Fibroblast of peridontal ligament (primary cell): Measurements from ENCODE around the gene PRR27.

Source experiments
- DNase-seq: peaks from one replicate; pipeline ENCODE4 v3.0.0-alpha.2; 2010; ENCODE audit errors: extremely low read depth

PRR27 gene

DNA sequence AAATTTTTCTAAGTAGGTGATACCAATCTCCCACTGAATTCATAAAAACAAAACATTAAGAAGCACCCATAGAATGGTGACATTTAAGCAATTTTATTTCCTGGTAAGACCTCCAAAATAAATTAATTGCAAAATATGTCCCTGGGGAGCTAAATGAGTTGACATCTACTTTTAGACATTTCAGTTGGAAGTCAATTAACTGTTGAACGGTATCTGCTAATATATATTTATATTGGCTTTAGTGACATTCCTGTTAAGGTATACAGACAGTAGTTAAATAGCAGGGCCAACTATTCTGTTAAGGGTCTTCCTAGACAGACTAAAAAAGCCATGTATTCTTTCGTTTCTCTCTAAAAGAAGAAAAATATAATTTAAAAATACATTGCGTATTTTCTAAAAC is at the start of gene PRR27:
Gene PRR27 (plus strand): TSS at position 301 of the 400 bp plus-strand sequence. CDS start 139 bp downstream, outside the sequence.
- no peak for DNase-seq

DNA sequence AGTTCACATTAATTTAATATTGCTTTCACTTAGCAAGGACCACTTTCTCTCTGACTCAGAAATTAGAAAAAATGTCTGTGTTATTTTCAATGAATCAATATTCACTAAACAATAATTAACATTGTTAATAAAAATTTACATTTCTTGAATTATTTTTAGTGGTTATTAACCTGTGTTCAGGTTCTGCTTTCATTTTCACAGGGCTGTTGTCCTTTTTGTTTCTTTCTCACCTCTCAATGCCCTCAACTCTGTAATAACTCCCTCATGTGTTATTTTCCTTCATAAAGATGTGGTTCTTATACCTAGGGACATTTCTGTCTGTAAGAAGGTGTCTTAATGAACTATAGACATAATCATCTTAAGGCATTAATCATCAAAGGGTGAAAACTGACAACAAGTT is 43.1 kb upstream of the PRR27 start:
- DNase-seq = no peak

DNA sequence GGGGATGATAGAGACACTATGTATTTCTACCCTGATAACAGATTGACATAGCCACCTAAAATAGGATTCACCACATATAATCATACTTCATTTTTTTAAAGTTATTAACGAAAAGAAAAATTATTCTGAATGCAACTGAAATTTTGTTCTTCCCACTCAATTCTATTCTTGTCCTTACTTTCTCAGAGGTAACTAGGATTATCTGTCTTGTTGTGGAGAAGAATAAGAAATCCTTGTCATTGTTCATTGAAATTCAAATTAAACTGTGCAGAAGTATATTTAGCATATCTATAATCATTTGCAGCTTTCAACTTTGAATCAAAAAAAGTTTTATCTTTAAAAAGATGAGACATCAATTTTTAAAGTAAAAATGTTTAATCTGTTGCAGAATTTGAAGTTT is 40.4 kb upstream of the PRR27 start:
- DNase-seq = no peak

DNA sequence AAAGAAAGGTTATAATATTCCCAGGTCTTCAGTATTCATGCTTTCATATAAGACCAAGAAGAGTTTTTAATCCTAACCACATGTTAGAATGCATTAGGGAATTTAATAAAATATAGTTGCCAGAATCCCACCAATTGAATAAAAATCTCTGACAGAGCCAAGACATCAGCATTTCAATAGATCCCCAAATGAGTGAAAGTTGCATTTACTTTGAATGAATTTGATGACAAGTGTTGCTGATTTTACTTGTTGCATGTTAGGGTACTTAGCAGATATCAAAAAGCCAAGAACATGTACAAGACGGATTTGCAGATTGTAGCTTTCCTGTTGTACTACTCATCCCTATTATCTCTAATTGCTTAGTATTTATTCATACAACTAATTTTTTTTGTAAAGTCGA is 39.9 kb upstream of the PRR27 start:
- no peak for DNase-seq

DNA sequence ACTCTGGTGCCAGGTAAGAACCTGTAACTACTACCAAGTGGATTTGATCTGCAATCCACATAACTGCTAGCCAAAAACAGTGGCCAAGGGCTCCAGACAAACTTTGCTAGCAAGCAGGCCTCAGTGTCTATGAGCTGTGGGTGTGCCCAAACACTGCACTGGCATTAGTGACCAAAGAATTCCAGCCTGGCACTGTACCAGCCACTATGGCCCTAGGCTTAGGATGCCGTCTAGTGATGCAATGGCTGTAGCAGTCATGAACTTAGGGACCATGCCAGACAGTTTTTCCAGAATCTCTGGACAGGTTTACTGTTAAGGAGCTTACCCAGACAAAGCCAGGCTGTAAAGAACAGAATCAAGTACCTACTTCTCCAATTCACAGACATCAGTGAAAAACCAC is 33.7 kb upstream of the PRR27 start:
- no peak for DNase-seq

DNA sequence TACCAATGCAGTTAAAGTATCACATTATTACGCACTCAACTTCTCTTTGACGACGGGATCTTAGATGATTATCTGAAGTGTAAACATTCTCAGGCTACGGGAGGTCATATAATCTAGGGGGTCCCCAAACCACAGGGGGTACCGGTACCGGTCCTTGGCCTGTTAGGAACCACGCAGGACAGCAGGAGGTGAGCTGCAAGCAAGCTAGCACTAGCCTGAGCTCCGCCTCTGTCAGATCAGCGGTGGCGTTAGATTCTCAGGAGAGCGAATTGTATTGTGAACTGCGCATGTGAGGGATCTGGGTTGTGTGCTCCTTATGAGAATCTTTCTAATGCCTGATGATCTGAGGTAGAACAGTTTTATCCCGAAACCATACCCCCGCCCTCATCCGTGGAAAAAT is 20.6 kb upstream of the PRR27 start:
- DNase-seq = no peak

DNA sequence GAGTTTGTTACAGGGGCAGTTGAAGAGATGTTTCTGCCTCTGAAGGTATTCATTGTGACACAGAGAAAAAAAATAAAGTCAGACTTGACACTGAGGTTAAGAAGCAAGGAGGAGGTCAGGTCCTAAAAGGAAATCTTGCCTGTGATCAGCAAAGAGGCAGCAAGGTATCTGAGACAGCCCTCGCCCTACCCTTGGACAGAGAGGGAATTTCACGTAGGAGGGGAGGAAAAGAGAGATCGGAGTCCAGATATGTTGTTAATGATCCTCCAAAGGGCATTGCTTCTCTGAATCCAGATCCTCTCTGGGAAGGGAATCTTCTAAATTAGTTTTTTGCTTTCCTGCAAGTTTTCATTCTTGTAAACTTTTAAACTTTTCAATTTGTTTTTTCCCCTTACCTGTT is 15.3 kb upstream of the PRR27 start:
- DNase-seq = no peak

DNA sequence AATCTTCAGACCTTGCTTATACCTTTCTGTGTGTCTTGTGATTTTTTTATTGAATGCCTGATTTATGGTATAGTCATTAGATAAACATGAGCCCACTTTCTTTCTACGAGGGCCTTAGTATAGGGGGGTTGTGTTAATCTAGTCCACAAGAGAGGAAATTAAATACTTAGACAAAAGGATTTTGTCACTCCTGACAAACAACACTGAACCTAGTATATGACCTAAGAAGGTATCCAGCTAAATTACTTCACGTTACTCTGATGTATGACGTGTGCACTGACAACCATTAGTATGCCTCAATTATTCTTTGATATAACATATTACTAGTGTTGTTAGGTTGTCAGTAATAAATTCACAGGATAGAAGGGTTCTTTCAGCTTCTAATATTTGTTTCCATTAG is 2.8 kb upstream of the PRR27 start:
- DNase-seq = no peak

DNA sequence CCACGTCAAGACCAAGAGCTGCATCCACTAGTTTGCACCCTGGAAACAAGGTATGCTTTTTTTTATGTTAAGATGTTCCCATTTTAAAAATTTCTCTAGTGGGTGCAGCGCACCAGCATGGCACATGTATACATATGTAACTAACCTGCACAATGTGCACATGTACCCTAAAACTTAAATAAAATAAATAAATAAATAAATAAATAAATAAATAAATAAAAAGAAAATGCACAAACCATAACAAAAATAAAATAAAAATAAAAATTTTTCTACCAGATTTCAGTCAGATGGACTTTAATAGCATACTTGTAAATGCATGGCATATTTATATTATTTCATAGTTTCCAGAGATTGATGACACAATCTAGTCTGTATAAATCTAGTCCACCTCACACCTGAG is 1.9 kb upstream of the PRR27 start:
- no peak for DNase-seq

DNA sequence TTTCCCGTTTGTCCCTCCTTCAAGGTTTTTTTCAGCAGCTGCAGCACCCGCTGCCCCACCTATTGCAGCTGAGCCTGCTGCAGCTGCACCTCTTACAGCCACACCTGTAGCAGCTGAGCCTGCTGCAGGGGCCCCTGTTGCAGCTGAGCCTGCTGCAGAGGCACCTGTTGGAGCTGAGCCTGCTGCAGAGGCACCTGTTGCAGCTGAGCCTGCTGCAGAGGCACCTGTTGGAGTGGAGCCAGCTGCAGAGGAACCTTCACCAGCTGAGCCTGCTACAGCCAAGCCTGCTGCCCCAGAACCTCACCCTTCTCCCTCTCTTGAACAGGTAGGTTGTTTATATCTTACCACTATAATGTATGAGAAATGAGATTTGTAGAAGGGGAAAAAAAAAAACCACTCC is 4.5 kb downstream of the PRR27 start:
- no peak for DNase-seq

DNA sequence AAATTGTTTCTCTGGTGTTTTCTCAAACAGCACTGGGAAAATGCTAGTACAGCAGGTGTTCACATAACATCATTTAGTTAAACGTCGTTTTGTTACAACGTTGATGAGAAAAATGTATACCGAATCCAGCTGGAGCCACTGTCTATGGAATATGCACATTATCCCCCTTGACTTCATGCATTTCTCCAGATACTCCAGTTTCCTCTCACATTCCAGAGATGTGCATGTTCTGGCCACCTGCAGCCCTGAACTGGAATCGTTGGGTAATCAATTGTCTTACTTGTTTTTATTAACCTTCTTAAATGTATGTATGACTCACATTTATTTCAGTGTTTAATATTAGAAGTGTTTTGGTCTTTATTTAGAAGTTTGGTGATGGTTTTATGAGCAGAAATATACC is 23.1 kb downstream of the PRR27 start:
- no peak for DNase-seq

DNA sequence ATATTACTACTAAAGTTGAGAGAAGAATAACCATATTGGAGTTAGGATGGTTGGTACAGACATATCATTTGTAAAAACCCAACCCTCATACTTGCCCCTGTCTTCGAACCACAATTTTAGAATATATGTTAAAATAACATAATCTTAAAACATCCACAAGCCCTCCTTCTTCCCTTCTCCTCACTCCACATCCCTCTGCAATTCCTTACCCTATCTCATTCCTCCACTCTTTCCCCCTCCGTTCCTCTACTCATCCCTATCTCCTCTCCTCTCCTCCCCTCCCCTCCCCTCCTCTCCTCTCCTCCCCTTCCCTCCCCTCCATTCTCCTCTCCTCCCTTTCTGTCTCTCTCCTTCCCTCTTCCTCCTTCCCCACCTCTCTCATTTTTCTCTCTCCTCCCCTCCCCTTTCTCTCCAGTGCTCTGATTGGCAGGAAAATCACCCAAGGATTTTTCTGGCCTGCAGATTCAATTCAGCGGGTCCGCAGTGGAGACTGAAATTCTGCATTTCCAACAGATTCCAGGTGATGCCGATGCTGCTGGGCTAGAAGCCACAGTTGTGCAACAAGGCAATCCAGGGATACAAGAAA is 24.1 kb downstream of the PRR27 start:
- no peak for DNase-seq

DNA sequence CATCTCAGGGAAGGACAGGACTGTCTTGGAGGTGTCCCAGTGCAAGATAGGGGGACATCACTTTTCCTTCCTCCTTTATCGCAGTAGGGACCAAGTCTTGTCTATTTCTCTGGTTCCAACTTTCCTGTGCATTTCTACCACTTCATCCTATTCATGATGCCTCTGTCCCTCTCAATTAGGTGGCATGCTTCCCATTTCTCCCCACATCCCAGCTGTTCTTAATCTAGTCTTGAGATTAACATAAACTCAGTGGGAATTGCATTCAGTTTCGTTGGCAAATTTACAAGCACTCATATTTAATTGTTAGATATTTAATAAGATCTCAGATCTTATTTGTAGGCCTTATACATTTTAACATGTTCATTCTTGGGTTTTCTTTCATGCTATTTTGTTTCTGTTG is 25.8 kb downstream of the PRR27 start:
- DNase-seq = no peak

DNA sequence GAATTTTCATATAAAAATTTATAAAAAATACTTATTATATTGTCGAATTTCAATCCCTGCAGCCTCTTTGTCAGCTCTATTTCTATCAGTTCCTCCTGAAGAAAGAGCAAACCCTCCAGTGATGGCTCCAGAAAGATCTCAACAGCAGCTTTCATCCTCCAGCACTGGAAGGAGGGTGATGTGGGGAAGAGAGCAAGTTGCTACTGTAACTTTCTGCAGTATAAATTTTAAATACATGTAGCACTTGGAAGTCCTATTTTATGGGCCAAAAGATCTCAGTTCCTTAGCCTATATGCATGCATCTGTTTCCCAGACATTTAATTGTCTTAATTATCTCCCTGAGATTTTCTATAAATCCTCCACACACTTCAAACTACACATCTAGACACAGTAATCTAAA is 27.8 kb downstream of the PRR27 start:
- no peak for DNase-seq

DNA sequence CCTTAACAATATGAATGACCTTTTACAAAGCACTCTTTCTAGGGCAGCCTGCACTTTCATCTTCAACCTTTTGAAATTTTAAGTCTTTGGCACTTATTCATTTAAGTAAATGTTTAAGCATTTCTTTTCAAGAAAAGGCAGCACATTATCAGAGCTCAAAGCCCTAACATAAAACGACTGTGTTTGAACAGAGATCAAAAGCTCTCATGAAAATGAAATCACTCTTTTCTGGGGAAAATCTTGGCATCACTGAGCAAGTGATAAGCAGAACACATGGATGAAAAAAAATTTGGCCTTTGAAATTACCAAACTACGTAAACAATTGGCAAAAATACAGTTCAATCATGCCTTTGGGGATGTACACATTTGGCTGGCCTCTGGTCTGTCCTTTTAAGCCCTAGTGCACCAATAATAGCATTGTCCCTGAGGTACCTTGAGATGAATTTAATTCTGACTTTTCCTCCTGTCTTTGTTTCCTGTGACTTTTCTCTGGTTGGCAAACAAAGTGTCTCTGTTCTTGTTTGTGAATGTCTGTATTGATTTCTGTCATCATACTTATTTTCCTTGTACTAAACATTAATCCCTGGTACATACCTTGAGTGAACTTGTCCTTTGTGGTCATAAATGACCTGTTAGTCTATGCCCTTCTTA is 28.6 kb downstream of the PRR27 start:
- DNase-seq = no peak

DNA sequence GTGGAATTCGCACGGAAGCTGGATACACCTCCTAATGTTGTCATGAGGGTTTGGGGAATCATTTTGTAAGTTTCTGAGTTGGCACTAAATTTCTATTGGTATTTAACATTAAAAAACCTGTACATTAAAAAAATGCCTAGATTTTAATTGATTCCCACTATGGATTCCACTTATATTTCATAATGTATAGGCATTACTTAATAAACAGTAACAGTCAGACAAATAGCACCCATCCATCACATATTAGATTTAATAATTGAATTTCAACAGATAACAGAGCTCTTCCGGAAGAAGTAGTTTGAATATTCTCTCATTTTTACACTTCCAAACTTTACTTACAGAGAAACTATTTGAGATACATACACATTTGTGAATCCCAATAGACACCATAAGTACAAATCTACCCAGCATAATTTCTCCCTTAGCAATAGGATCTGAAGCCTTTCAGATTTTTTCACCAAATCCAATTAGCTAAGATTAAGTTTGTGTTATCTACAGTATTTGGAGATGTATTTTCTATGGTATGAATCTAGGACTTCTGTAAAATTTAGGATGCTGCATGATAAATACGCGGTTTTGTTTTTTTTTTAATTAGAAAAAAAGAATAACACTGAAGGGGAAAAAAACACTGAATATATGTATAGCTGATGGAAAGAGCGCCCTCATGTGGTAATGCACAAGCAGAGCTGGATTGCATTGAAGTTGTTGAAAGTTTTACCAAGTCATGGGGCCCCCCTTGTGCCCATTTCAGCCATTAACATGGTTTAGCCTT is 29.3 kb downstream of the PRR27 start:
- DNase-seq = peak; percentile 62

DNA sequence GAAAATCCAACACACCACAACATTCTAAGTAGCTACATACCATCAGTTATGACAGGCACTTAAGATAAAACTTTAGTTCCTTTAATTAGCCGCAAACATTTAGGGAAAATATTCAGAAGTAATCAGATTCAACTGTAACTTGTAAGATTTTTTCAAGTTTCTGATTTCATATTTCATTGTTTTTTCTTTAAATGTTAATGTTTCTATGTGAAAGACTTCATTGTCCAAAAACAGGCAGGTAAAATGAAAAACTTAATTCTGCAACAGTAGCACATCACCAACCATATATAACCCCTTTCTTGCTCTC is 29.9 kb downstream of the PRR27 start:
- no peak for DNase-seq

DNA sequence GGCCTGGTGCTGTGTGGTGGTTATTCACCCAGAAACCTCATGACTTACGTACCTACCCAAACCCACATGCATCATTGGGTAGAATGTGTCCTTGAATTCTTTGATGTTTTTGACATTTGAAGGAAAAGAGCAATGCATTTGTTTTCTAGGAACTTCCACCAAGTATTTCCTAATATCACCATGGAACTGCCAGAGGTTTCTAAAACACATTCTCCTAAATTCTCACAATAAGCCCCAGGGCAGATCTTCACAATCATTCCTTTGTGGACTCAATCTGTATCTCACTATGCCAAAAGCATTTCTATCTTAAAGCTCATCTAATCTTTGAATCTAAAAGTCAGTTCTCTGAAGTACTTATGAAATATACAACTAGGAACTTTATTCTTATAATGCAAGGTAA is 33.2 kb downstream of the PRR27 start:
- no peak for DNase-seq

DNA sequence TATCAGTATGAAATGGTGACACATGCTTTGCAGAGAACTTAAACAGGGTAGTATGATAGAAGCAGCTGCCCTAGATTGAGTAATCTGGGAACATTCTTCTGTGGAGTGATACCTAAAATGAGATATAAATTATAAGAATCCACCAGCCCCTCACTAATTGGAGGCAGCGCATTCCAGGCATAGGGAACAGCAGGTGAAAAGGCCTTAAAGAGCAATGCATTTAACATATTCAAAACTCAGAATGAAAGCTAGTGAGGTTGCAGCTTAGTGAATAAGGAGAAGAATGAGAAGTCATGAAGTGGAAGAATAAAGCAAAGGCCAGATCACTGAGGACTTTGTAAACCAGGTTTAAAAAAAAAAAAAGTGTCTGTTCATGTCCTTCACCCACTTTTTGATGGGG is 36.5 kb downstream of the PRR27 start:
- no peak for DNase-seq

DNA sequence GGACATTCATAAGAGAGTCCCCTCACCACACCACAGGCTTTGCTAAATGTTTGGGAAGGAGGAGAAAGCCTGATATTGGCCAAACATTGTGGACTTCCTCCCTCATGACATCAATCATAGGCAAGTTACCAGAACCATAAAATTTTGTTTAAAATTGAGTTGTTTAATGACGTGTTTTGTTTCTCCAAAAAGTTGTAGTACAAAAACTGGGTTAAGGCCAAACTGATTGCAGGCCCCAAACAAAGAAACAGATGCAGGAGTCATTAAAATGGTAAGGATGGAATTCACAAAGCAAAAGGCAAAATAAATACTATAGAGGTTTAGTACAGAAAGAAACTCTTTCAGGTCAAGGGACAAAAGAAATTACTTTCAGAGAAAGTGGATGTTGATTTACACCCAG is 37.6 kb downstream of the PRR27 start:
- no peak for DNase-seq

DNA sequence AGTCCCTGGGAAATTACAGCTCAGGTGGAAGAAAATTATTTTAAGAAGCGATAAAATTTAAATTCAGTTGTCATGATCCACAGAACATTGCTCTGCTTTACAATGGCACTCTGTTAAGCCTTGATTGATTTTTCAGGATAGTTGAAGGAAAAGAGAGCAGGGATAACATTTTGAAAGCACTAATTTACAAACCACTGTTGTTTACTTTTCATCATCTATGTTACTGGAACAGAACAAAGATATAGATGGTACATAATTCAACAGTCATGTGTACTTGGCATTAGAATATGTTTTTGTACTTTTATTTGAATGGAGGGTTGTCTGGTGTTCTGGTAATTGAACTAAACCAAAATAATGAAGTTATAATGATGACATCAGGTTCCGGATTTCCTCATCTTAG is 38.9 kb downstream of the PRR27 start:
- DNase-seq = no peak

DNA sequence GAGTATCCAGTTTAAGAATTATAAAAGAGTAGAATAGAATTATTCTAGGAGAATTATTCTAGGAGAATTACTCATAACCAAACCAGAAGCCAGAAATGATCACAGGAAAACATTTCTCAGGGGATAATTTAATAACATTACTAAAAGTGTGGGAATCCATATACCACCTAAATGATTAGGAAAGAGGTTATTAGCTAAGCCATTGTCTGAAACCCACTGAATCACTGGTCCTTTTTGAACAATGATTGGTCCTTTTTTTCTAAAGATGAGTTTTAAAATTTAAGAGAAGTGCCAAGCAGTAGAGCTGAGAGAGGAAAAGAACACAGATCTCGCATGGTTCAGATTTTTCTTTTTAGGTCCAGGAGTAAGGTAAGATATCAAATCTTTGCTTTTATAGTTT is 41.4 kb downstream of the PRR27 start, which contains the start of gene ODAM:
Gene ODAM (plus strand): TSS at position 301 of the 400 bp plus-strand sequence. CDS start 819 bp downstream, outside the sequence.
- no peak for DNase-seq

DNA sequence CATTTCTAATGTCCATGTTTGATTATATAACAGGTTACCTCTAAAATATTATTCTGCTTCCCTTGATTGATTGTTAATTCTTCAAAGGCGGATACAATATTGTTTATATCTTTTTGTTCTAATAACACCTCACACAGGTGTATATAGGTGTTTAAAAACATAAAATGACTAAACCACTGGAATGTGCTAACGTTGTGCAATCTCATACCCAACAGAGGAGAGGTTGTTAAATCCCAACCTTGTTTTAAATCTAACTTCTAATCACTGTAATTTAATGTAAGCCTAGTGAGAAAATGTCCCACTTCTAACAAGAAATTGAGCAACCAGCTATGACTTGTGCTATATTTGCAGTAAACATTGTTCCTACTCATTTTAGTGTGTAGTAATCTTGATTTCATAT is 42.8 kb downstream of the PRR27 start:
- DNase-seq = no peak
